Loucy (cell line): Measurements from ENCODE around the gene LRRK1.

ENCODE experiments used
- H2AFZ ChIP-seq: fragments of 200-600 bp; sonication (generic); 2 replicates; pipeline ENCODE4 v1.6.0; 2016; ENCODE audit warnings: antibody characterized with exemption, mild to moderate bottlenecking, low read length, moderate library complexity
- H3F3A ChIP-seq: fragments of 200-600 bp; 2 replicates; pipeline ENCODE4 v1.6.0; 2016; ENCODE audit warnings: antibody characterized with exemption, low read depth, mild to moderate bottlenecking
- H3K27me3 ChIP-seq: fragments of 200-600 bp; sonication (generic); 2 replicates; pipeline ENCODE4 v1.6.1; 2014; ENCODE audit warnings: low read length, mild to moderate bottlenecking; ENCODE audit not compliant: insufficient read depth, poor library complexity, severe bottlenecking
- H3K36me3 ChIP-seq: fragments of 200-600 bp; sonication (generic); 2 replicates; pipeline ENCODE4 v1.6.1; 2016; ENCODE audit warnings: low read length; ENCODE audit not compliant: insufficient read depth
- H3K4me1 ChIP-seq: fragments of 200-600 bp; sonication (generic); 2 replicates; pipeline ENCODE4 v1.5.1; 2014; ENCODE audit warnings: low read length, mild to moderate bottlenecking; ENCODE audit not compliant: insufficient read depth, poor library complexity, severe bottlenecking
- H3K4me2 ChIP-seq: fragments of 200-600 bp; sonication (generic); 2 replicates; pipeline ENCODE4 v1.6.0; 2014; ENCODE audit warnings: antibody characterized with exemption, low read length, low read depth, mild to moderate bottlenecking; ENCODE audit not compliant: poor library complexity, severe bottlenecking
- H3K4me3 ChIP-seq: fragments of 200-600 bp; sonication (generic); 2 replicates; pipeline ENCODE4 v1.5.1; 2014; ENCODE audit warnings: low read length, mild to moderate bottlenecking, mixed read lengths; ENCODE audit not compliant: poor library complexity, severe bottlenecking
- H3K79me2 ChIP-seq: fragments of 200-600 bp; sonication (generic); 2 replicates; pipeline ENCODE4 v1.6.1; 2014; ENCODE audit warnings: low read length; ENCODE audit not compliant: insufficient read depth
- H3K9ac ChIP-seq: fragments of 200-600 bp; sonication (generic); 2 replicates; pipeline ENCODE4 v1.6.0; 2014; ENCODE audit warnings: mild to moderate bottlenecking, low read depth, low read length, moderate library complexity; ENCODE audit not compliant: poor library complexity, severe bottlenecking
- H3K9me2 ChIP-seq: fragments of 200-600 bp; sonication (generic); replicated peaks from 2 replicates; pipeline ENCODE4 v1.6.1; 2016; ENCODE audit warnings: low read depth, low read length, mixed read lengths
- H3K9me3 ChIP-seq: fragments of 200-600 bp; sonication (generic); 2 replicates; pipeline ENCODE4 v1.6.1; 2014; ENCODE audit warnings: mild to moderate bottlenecking, antibody characterized with exemption, low read length, low read depth; ENCODE audit not compliant: insufficient read depth
- H4K20me1 ChIP-seq: fragments of 200-600 bp; sonication (generic); 2 replicates; pipeline ENCODE4 v1.6.0; 2014; ENCODE audit warnings: antibody characterized with exemption, low read length, mild to moderate bottlenecking; ENCODE audit not compliant: insufficient read depth, poor library complexity, severe bottlenecking
- EZH2phosphoT487 ChIP-seq: fragments of 200-600 bp; IDR thresholded peaks from 2 replicates; pipeline ENCODE4 v1.6.1; 2018; ENCODE audit warnings: antibody characterized with exemption, mild to moderate bottlenecking, moderate library complexity, borderline replicate concordance
- TF ChIP-seq, protein P1 (sequence below): fragments of 200-600 bp; sonication (generic); conservative IDR thresholded peaks from 2 replicates; pipeline ENCODE4 v1.5.1; 2014; ENCODE audit warnings: mild to moderate bottlenecking, antibody characterized with exemption, low read length

LRRK1 gene

GRCh38 chr15:101022876-101023275 lies 103.7 kb downstream of the LRRK1 start:
- no peak overlapping the region for H3K4me3 ChIP-seq
- H3K36me3 ChIP-seq = no peaks in the 10 kb centered on the region
- H3K4me1 ChIP-seq = peaks cover 5% of the 10 kb centered on the region
- no peaks in the 10 kb centered on the region for H3K27me3 ChIP-seq
- no peak overlapping the region for H2AFZ ChIP-seq
- H3K9me2 ChIP-seq = no peaks in the 10 kb centered on the region
- no peaks in the 10 kb centered on the region for H4K20me1 ChIP-seq
- no peak overlapping the region for H3K4me2 ChIP-seq
- TF ChIP-seq EZH2phosphoT487 = no peak
- TF ChIP-seq, protein P1, sequence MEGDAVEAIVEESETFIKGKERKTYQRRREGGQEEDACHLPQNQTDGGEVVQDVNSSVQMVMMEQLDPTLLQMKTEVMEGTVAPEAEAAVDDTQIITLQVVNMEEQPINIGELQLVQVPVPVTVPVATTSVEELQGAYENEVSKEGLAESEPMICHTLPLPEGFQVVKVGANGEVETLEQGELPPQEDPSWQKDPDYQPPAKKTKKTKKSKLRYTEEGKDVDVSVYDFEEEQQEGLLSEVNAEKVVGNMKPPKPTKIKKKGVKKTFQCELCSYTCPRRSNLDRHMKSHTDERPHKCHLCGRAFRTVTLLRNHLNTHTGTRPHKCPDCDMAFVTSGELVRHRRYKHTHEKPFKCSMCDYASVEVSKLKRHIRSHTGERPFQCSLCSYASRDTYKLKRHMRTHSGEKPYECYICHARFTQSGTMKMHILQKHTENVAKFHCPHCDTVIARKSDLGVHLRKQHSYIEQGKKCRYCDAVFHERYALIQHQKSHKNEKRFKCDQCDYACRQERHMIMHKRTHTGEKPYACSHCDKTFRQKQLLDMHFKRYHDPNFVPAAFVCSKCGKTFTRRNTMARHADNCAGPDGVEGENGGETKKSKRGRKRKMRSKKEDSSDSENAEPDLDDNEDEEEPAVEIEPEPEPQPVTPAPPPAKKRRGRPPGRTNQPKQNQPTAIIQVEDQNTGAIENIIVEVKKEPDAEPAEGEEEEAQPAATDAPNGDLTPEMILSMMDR = no peak
- no peak overlapping the region for H3K9ac ChIP-seq
- no peaks in the 10 kb centered on the region for H3F3A ChIP-seq
- H3K9me3 ChIP-seq = no peaks in the 10 kb centered on the region
- H3K79me2 ChIP-seq = no peaks in the 10 kb centered on the region

DNA sequence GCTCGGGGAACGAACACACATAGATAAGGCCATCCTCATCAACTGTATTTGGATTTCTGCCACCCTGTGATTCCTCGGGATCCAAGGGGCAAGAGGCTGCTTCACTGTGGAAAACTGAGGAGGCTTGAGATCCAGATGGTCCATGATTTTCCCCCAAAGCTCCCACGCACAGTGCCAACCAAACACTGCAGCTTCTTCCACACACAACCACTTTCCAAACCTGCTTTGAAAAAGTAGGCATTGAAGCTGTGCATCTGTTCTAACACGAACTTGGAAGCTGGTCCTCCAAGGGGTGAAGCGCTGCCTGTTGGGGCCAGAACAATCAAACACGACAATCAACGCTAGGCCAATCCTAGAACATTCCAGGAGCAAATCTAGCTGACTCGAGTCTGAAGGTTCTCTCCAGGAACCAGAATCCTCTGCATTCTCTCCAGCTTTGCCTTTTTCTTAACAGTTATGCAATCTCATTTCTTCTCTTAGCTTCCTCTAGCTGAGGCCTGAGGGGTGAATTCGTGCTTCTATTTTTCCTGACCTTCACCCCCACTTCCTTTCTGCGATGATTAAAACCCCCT lies 104.4 kb downstream of the LRRK1 start:
- Histone ChIP-seq H3K9me3 (no peaks in the 10 kb centered on the region), H3K4me2 (no peak overlapping the region), H3K79me2 (no peaks in the 10 kb centered on the region), H3K9me2 (no peaks in the 10 kb centered on the region), H3K27me3 (no peaks in the 10 kb centered on the region), H4K20me1 (no peaks in the 10 kb centered on the region), H2AFZ (no peak overlapping the region), H3K4me1 (peaks cover 5% of the 10 kb centered on the region), H3K9ac (no peak overlapping the region), H3K36me3 (no peaks in the 10 kb centered on the region), H3F3A (no peaks in the 10 kb centered on the region), H3K4me3 (no peak overlapping the region)
- TF ChIP-seq EZH2phosphoT487 = no peak
- TF ChIP-seq, protein P1 = no peak

- H4K20me1 ChIP-seq = no peaks in the 10 kb centered on the region
- no peak for TF ChIP-seq EZH2phosphoT487
- TF ChIP-seq, protein P1 = no peak
- H3K4me2 ChIP-seq = no peak overlapping the region
- no peak overlapping the region for H3K9ac ChIP-seq
- no peaks in the 10 kb centered on the region for H3K79me2 ChIP-seq
- no peaks in the 10 kb centered on the region for H3K27me3 ChIP-seq
- H3F3A ChIP-seq = no peaks in the 10 kb centered on the region
- H3K4me1 ChIP-seq = peaks cover 5% of the 10 kb centered on the region
- H3K36me3 ChIP-seq = no peaks in the 10 kb centered on the region
- H2AFZ ChIP-seq = no peak overlapping the region
- no peak overlapping the region for H3K4me3 ChIP-seq
- H3K9me3 ChIP-seq = no peaks in the 10 kb centered on the region
- no peaks in the 10 kb centered on the region for H3K9me2 ChIP-seq
Measured at GRCh38 chr15:101024073-101024695, 105.0 kb downstream of the LRRK1 start.
